ENCODE data around the gene TRPV5.

DNA sequence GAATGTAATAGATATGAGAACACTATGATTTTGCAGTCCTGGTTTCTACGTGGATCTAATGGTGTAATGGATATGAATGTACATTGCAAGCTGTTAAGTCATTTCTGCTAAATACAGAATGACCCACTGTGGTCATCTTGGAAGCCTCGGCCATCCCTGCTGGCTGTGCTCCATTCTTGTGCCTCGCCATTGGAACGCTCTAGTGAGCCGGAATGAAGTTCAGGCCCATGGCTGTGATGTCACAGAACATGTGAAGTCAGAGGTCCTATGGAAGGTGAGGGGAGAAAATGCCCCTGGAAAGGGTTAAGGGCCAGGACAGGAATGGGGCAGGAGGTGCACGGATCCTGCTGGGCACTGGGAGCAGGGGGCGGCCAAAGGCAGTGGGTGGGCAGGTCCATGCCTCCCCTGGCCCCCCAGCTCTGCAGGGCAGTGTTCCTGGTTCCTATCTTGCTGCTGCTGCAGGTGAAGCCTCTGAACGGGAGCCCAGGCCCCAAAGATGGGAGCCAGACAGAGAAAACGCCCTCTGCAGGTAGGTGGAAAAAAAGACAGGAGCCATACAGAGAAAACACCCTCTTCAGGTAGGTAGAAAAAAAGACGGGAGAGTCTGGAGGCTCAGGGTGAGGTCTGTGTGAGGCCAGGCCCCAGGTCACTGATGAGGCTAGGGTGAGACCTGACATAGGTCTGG lies 5.8 kb upstream of the TRPV5 start, which contains the start of gene LLCFC1:
- TF ChIP-seq, protein P1, sequence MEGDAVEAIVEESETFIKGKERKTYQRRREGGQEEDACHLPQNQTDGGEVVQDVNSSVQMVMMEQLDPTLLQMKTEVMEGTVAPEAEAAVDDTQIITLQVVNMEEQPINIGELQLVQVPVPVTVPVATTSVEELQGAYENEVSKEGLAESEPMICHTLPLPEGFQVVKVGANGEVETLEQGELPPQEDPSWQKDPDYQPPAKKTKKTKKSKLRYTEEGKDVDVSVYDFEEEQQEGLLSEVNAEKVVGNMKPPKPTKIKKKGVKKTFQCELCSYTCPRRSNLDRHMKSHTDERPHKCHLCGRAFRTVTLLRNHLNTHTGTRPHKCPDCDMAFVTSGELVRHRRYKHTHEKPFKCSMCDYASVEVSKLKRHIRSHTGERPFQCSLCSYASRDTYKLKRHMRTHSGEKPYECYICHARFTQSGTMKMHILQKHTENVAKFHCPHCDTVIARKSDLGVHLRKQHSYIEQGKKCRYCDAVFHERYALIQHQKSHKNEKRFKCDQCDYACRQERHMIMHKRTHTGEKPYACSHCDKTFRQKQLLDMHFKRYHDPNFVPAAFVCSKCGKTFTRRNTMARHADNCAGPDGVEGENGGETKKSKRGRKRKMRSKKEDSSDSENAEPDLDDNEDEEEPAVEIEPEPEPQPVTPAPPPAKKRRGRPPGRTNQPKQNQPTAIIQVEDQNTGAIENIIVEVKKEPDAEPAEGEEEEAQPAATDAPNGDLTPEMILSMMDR (IDR thresholded peaks at IDR 0.05), result peak in 4 of 7 experiments; percentile 25 to 39 (median 32)
- TF ChIP-seq POLR2A (IDR thresholded peaks at IDR 0.05) (no peak), EP300 (IDR thresholded peaks at IDR 0.05) (no peak)
